Measurements from ENCODE around the gene LIN7B.

DNA sequence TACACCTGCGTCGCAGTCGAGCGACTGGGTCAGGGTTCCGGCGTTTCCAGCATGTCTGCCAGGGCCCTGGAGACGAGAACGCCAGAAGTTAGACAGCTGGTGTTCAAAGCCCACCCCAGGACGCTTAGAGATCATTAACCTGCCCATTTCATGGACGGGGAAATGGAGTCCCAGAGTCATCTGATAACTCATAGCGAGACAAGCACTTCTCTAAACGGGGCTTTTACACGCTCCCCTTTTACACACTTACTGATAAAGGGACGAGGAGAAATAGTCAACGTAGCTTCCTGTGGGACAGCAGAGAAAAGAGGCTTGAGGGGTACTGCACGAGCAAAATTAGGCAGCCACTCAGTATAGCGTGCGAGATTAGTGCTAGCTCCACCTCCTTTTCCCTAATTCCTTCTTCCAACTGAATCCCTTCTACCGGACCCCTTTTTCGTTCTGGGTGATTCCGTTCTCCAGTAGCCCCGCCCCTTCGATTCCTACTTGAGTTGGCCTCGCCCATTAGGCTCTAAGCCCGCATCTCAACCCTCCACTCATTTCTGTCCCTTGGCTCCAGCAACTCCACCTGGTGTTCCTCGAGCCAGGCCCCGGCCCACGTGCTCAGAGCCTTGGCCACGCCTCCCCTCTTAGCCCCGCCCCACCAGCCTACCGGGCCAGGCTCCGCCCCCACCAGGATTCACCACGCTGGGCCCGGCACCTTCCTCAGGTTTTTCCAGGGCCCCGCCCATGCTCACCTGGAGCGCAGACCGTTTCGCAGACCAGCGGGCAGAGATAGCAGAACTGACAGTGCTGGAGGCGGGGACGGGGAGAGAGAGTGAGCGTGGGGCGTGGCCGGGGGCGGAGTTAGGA, 37.3 kb downstream of the LIN7B start:
- TF ChIP-seq POLR2A (IDR thresholded peaks at IDR 0.05; ENCODE audit: low read depth, low read length) (no peak), POLR2AphosphoS5 (IDR thresholded peaks at IDR 0.05; ENCODE audit: low read depth, low read length) (no peak), SPI1 (IDR thresholded peaks at IDR 0.05; ENCODE audit: low read depth, low read length) (no peak), TAF1 (IDR thresholded peaks at IDR 0.05; ENCODE audit: low read depth, low read length) (no peak), POU2F2 (IDR thresholded peaks at IDR 0.05; ENCODE audit: low read depth, low read length) (no peak), PAX5 (IDR thresholded peaks at IDR 0.05; ENCODE audit: insufficient read depth, low read length, severe bottlenecking) (no peak)

Measured in GM12891 (cell line).